A673 (cell line): ENCODE data around the gene MYPOP.

ENCODE experiments used
- EZH2 ChIP-seq: fragments of 200-600 bp; sonication (generic); IDR thresholded peaks from 2 replicates; pipeline ENCODE4 v1.6.1; 2017; ENCODE audit warnings: borderline replicate concordance, low read depth, mild to moderate bottlenecking, mixed read lengths, antibody characterized with exemption, low read length; ENCODE audit not compliant: poor library complexity, severe bottlenecking
- TF ChIP-seq, protein P1 (sequence below): fragments of 300-800, 200-600 bp; sonication (generic); conservative IDR thresholded peaks from 2 replicates; pipeline ENCODE4 v1.5.1; 2017; ENCODE audit warnings: low read depth, mild to moderate bottlenecking, antibody characterized with exemption, low read length, moderate library complexity, mixed read lengths

GRCh38 chr19:45919678-45920077 lies 17.3 kb upstream of the MYPOP start:
- TF ChIP-seq, protein P1, sequence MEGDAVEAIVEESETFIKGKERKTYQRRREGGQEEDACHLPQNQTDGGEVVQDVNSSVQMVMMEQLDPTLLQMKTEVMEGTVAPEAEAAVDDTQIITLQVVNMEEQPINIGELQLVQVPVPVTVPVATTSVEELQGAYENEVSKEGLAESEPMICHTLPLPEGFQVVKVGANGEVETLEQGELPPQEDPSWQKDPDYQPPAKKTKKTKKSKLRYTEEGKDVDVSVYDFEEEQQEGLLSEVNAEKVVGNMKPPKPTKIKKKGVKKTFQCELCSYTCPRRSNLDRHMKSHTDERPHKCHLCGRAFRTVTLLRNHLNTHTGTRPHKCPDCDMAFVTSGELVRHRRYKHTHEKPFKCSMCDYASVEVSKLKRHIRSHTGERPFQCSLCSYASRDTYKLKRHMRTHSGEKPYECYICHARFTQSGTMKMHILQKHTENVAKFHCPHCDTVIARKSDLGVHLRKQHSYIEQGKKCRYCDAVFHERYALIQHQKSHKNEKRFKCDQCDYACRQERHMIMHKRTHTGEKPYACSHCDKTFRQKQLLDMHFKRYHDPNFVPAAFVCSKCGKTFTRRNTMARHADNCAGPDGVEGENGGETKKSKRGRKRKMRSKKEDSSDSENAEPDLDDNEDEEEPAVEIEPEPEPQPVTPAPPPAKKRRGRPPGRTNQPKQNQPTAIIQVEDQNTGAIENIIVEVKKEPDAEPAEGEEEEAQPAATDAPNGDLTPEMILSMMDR, result no peak
- TF ChIP-seq EZH2, result no peak
